Measurements from ENCODE around the gene SLC35B1. TPM values are rescaled to one million over a fixed set of nuclear protein-coding genes. Genes with fewer than 3 reads are reported as not detected.
A peak's percentile ranks its signal among the peaks of the same experiment; 100 is the strongest.

SLC35B1 gene
- total RNA-seq (10 to 100 TPM; 48.6 to 75.5 (median 56.2) TPM), polyA plus RNA-seq (56.1 TPM)
- long read RNA-seq, donor 1, transcript SLC35B1-220 (9 exons, 1,611 nt), result major isoform, 37 of 50 reads
- long read RNA-seq, donor 1, transcript SLC35B1-209 (9 exons, 1,320 nt), result minor isoform, 5 of 50 reads
- long read RNA-seq, donor 1, partial matches to known transcripts, result 3 of 50 reads
- long read RNA-seq, donor 1, other reads (novel, unspliced or antisense), result 4 of 50 reads
- long read RNA-seq, donor 2, transcript SLC35B1-220 (9 exons, 1,611 nt), result major isoform, 22 of 30 reads
- long read RNA-seq, donor 2, transcript SLC35B1-209 (9 exons, 1,320 nt), result minor isoform, 7 of 30 reads
- long read RNA-seq, donor 2, partial matches to known transcripts, result 0 of 30 reads
- long read RNA-seq, donor 2, other reads (novel, unspliced or antisense), result 1 of 30 reads
- long read RNA-seq, donor 3, transcript SLC35B1-220 (9 exons, 1,611 nt), result major isoform, 65 of 100 reads
- long read RNA-seq, donor 3, transcript SLC35B1-209 (9 exons, 1,320 nt), result minor isoform, 20 of 100 reads
- long read RNA-seq, donor 3, partial matches to known transcripts, result 4 of 100 reads
- long read RNA-seq, donor 3, other reads (novel, unspliced or antisense), result 11 of 100 reads
- long read RNA-seq, donor 4, transcript SLC35B1-209 (9 exons, 1,320 nt), result minor isoform, 7 of 26 reads
- long read RNA-seq, donor 4, transcript SLC35B1-220 (9 exons, 1,611 nt), result major isoform, 16 of 26 reads
- long read RNA-seq, donor 4, partial matches to known transcripts, result 0 of 26 reads
- long read RNA-seq, donor 4, other reads (novel, unspliced or antisense), result 3 of 26 reads

- 1% methylated on average over 53 of the region's 53 CpGs for WGBS
- peak; percentile 99 for ATAC-seq
Observed at GRCh38 chr17:49707608-49708514, at the start of gene SLC35B1. TSS of gene SLC35B1 (minus strand) at chr17:49707964. CDS start at chr17:49707833, 131 bp downstream.

DNA sequence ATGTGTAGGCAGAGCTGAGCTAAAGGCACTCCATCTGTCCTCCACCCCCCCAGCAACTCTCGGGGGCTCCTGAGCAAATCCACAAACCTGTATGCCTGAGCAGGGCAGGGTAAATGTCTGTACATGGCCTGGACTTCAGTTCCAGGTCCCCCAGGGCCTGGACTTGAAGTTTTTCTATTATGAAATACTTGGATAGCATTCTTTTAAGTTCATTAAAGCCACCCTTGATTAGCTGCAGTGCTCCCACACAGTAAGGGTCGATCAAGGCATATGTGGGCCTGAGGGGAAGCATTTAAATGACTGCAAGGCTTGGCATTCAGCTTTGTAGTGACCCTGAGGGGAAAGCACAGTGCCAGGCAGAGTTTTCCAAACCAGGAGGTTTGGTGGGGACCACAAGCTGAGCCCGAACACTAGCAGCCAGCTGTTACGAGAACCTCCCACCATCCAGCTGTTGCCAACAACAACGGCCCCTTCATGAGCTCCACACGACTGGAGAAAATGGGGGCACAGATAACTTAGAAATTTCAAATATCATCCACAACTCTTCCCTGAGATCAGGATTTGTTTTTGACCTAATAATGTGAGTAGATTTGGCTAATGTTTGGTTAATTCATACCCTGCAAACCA lies 49.5 kb upstream of the SLC35B1 start:
- H3K27me3 ChIP-seq (ENCODE audit: control insufficient read depth, insufficient read depth), result no peaks in the 10 kb centered on the region
- H3K4me3 ChIP-seq (ENCODE audit: low read length), result no peak overlapping the region
- DNase-seq (peak in 1 of 3 donors; percentile 63), ATAC-seq (peak in 1 of 2 donors; percentile 32)
- WGBS, result 60% methylated on average over 6 of the region's 6 CpGs
- H3K4me1 ChIP-seq (ENCODE audit: control insufficient read depth, insufficient read depth, low read length), result peaks cover 12% of the 10 kb centered on the region
- no peaks in the 10 kb centered on the region for H3K9me3 ChIP-seq (ENCODE audit: control insufficient read depth, low read length)
- H3K27ac ChIP-seq (ENCODE audit: low read length), result peak overlapping the region; percentile 57
- intact Hi-C loops (cut with DNase I), result no loop called here

More at GRCh38 chr17:49707608-49708514, at the start of gene SLC35B1:
- H3K4me3 ChIP-seq (ENCODE audit: low read length), result peak within 1 kb of the TSS; percentile 92
- intact Hi-C loops (cut with DNase I), result loop anchor here (2.0 to 10.0 kb wide), 5 partner anchors 69 to 147 kb away; partner anchors contain the start of gene KAT7 (in 1 of the 4)
- H3K9me3 ChIP-seq (ENCODE audit: control insufficient read depth, low read length), result no peaks in the 10 kb centered on the region
- H3K27me3 ChIP-seq (ENCODE audit: control insufficient read depth, insufficient read depth), result no peaks in the 10 kb centered on the region
- DNase-seq, result peak; percentile 99 to 100 (median 100)
- peak within 1 kb of the TSS; percentile 96 for H3K27ac ChIP-seq (ENCODE audit: low read length)
- H3K4me1 ChIP-seq (ENCODE audit: control insufficient read depth, insufficient read depth, low read length), result peaks cover 3% of the 10 kb centered on the region

DNA sequence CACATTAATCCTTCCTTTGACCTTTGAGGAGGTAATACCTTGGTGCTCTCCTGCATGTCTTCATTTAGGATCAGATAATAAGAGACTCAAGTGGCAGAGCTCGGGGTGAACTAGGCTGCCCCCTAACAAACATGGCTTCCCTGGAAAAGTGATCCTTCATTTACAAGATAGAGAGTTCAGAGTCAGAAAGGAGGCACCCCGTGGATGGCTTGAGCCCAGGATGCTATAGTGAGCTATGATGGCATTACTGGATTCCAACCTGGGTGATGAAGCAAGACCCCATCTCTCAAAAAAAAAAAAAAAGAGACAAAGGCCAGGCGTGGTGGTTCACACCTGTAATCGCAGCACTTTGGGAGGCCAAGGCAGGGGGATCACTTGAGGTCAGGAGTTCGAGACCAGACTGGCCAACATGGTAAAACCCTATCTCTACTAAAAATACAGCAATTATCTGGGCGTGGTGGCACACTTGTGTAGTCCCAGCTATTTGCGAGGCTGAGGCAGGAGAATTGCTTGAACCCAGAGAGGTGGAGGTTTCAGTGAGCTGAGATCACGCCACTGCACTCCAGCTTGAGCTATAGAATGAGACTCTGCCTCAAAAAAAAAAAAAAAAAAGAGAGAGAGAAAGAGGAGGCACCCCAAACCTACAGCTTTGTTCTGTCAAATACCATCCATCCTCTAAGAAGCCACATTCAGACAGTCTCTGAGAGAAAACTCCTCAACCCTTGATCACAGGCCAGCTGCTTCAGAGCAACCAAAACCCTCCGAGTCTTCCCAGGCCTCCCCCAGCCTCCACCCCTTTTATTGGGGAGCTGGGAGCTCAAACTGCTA lies 48.8 kb upstream of the SLC35B1 start:
- 79% methylated on average over 9 of the region's 9 CpGs for WGBS

DNA sequence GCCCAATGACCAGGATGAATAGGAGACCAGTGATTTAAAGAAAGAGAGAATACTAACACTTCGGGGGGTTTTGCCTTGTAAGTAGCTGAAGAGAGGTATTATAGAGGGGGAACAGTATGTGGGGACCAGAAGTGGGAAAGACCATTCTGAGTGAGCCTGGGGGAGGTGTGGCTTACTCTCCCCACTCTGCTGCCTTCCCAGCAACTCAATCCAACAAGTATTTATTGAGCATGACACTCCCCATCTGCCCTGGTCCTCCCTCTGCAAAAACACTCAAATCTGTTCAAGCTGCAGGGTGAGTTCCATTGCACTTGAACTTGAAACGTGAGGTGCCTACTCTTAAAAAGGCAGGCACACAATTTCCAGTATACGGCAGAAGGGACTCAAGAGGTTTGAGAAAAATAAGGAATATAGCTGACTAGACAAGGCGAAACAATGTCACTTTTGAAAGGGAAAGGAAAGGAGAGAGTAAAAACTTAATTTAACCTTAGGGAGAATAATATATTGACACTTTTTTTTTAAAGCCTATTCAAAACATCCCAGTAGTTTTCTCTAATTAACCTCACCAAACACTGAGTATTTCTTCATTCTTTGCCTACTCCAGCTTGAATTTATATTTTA lies 48.0 kb upstream of the SLC35B1 start:
- Histone ChIP-seq H3K4me1 (ENCODE audit: control insufficient read depth, insufficient read depth, low read length) (peaks cover 14% of the 10 kb centered on the region), H3K27ac (ENCODE audit: low read length) (peak overlapping the region; percentile 8), H3K9me3 (ENCODE audit: control insufficient read depth, low read length) (no peaks in the 10 kb centered on the region), H3K27me3 (ENCODE audit: control insufficient read depth, insufficient read depth) (no peaks in the 10 kb centered on the region), H3K4me3 (ENCODE audit: low read length) (no peak overlapping the region)
- WGBS, result 71% methylated on average over 4 of the region's 4 CpGs
- DNase-seq, result no peak
- intact Hi-C loops (cut with DNase I), result no loop called here
- no peak for ATAC-seq

More for the DNA sequence above, 48.8 kb upstream of the SLC35B1 start:
- peaks cover 14% of the 10 kb centered on the region for H3K4me1 ChIP-seq (ENCODE audit: control insufficient read depth, insufficient read depth, low read length)
- peak overlapping the region; percentile 36 for H3K27ac ChIP-seq (ENCODE audit: low read length)
- no peaks in the 10 kb centered on the region for H3K9me3 ChIP-seq (ENCODE audit: control insufficient read depth, low read length)
- DNase-seq (no peak), ATAC-seq (no peak)
- intact Hi-C loops (cut with DNase I), result no loop called here
- H3K27me3 ChIP-seq (ENCODE audit: control insufficient read depth, insufficient read depth), result no peaks in the 10 kb centered on the region
- H3K4me3 ChIP-seq (ENCODE audit: low read length), result no peak overlapping the region

GRCh38 chr17:49753959-49754391 lies 46.2 kb upstream of the SLC35B1 start:
- Histone ChIP-seq H3K4me1 (ENCODE audit: control insufficient read depth, insufficient read depth, low read length) (peaks cover 14% of the 10 kb centered on the region), H3K9me3 (ENCODE audit: control insufficient read depth, low read length) (no peaks in the 10 kb centered on the region), H3K4me3 (ENCODE audit: low read length) (no peak overlapping the region), H3K27me3 (ENCODE audit: control insufficient read depth, insufficient read depth) (no peaks in the 10 kb centered on the region), H3K27ac (ENCODE audit: low read length) (peak overlapping the region; percentile 25)
- intact Hi-C loops (cut with DNase I), result no loop called here
- ATAC-seq, result peak; percentile 62 to 83
- DNase-seq, result peak; percentile 68 to 78 (median 72)
- 40% methylated on average over 8 of the region's 8 CpGs for WGBS

DNA sequence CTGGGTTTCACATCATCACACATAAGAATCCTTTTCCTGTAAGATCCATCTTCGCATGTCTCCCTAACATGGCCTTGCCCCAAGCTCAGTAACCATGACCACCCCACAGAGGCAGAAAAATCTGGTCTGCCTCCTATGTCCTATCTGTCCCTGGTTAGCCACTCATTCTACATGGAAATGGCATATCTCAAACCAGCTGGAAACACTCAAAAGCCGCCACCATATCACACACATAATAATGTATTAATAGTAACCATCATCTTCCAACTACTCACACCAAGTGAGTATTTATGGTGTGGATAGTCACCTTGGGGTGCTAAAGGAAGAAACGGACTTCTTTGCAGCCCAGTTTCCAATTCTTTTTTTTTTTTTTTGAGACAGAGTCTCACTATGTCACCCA lies 44.7 kb upstream of the SLC35B1 start:
- intact Hi-C loops (cut with DNase I), result no loop called here
- H3K4me1 ChIP-seq (ENCODE audit: control insufficient read depth, insufficient read depth, low read length), result peaks cover 18% of the 10 kb centered on the region
- ATAC-seq, result no peak
- no peaks in the 10 kb centered on the region for H3K27me3 ChIP-seq (ENCODE audit: control insufficient read depth, insufficient read depth)
- no peak overlapping the region for H3K4me3 ChIP-seq (ENCODE audit: low read length)
- WGBS, result 62% methylated on average over 3 of the region's 3 CpGs
- no peaks in the 10 kb centered on the region for H3K9me3 ChIP-seq (ENCODE audit: control insufficient read depth, low read length)
- H3K27ac ChIP-seq (ENCODE audit: low read length), result peak overlapping the region; percentile 56
- DNase-seq, result no peak

DNA sequence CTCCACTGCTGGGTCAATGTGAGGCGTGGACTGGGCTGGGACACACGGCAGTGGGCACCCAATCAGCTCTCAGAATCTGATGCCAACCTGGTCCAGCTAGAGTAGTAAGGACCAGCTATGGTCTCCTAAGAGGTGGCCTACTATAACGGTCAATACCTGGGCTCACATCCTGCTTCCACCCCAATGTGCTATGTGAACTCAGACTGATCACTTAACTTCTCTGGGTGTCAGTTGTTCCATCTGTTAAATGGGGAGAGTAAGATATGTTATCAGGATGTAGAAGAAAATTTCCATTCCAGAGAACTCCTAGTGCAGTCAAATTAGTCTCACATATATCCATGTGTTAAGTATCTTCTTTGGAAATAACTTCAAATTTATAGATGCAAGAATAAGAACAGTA lies 42.0 kb upstream of the SLC35B1 start:
- H3K4me1 ChIP-seq (ENCODE audit: control insufficient read depth, insufficient read depth, low read length), result peaks cover 18% of the 10 kb centered on the region
- H3K27ac ChIP-seq (ENCODE audit: low read length), result no peak overlapping the region
- no peaks in the 10 kb centered on the region for H3K27me3 ChIP-seq (ENCODE audit: control insufficient read depth, insufficient read depth)
- 89% methylated on average over 3 of the region's 3 CpGs for WGBS
- no peaks in the 10 kb centered on the region for H3K9me3 ChIP-seq (ENCODE audit: control insufficient read depth, low read length)
- DNase-seq, result no peak
- no peak for ATAC-seq
- intact Hi-C loops (cut with DNase I), result no loop called here
- H3K4me3 ChIP-seq (ENCODE audit: low read length), result no peak overlapping the region

DNA sequence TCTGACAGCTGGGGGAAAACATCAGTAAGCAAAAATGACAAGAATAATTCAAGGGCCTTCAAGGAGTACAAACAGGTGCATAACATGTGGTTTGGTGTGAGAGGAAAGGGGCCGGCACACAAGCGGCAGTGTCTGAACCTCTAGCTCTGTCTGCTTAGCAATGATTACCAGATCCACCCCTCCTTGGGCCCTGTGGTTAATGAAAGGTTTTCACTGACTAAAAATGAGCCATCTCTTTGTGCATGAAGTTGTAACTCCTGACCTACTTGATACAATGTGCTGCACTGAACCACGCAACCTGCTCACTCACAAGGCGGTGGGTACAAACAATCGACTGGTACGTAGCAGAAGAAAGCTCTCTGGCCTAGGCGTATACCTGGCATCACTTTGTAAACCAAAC lies 41.0 kb upstream of the SLC35B1 start:
- DNase-seq (no peak), ATAC-seq (no peak)
- intact Hi-C loops (cut with DNase I), result no loop called here
- Histone ChIP-seq H3K27ac (ENCODE audit: low read length) (no peak overlapping the region), H3K4me1 (ENCODE audit: control insufficient read depth, insufficient read depth, low read length) (peaks cover 14% of the 10 kb centered on the region), H3K4me3 (ENCODE audit: low read length) (no peak overlapping the region), H3K9me3 (ENCODE audit: control insufficient read depth, low read length) (no peaks in the 10 kb centered on the region), H3K27me3 (ENCODE audit: control insufficient read depth, insufficient read depth) (no peaks in the 10 kb centered on the region)
- WGBS, result 92% methylated on average over 7 of the region's 7 CpGs

DNA sequence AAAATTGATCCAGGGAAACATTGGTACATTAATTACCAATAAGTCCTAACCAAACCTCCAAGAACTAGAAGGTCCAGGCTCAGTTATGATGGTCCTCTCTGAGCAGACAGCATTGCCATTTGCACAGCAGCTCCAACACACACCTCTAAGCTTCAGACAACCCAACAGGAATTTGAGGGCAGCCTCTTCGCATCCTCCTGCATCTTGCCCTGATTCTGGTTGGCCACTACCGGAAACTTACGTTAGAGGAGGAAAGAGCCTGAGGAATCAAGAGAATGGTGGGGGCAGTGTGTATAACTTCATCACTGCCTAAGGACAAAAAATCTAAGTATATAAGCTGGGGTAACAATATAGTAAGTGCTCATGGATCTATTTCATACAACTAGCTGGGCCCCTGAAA lies 40.5 kb upstream of the SLC35B1 start:
- Histone ChIP-seq H3K4me1 (ENCODE audit: control insufficient read depth, insufficient read depth, low read length) (peaks cover 13% of the 10 kb centered on the region), H3K4me3 (ENCODE audit: low read length) (no peak overlapping the region), H3K9me3 (ENCODE audit: control insufficient read depth, low read length) (no peaks in the 10 kb centered on the region), H3K27me3 (ENCODE audit: control insufficient read depth, insufficient read depth) (no peaks in the 10 kb centered on the region), H3K27ac (ENCODE audit: low read length) (no peak overlapping the region)
- DNase-seq (no peak), ATAC-seq (no peak)
- intact Hi-C loops (cut with DNase I), result no loop called here
- 83% methylated on average over 3 of the region's 3 CpGs for WGBS

Measured in right cardiac atrium (tissue), 5 donors.